GM18873 (cell line): ENCODE data around the gene CDKN3.
"Not testable (repeated sequence)": the region's sequence is repeated elsewhere in the genome, so short reads cannot be mapped to it uniquely, and the experiment has no call there.

Experiments used
- ATAC-seq: cut with Tn5 transposase; IDR thresholded peaks from one replicate; pipeline ENCODE4 v1.9.1; 2021; ENCODE audit warnings: mild to moderate bottlenecking, moderate library complexity, moderate number of reproducible peaks; ENCODE audit not compliant: unreplicated experiment, low FRiP score

The CDKN3 gene

DNA sequence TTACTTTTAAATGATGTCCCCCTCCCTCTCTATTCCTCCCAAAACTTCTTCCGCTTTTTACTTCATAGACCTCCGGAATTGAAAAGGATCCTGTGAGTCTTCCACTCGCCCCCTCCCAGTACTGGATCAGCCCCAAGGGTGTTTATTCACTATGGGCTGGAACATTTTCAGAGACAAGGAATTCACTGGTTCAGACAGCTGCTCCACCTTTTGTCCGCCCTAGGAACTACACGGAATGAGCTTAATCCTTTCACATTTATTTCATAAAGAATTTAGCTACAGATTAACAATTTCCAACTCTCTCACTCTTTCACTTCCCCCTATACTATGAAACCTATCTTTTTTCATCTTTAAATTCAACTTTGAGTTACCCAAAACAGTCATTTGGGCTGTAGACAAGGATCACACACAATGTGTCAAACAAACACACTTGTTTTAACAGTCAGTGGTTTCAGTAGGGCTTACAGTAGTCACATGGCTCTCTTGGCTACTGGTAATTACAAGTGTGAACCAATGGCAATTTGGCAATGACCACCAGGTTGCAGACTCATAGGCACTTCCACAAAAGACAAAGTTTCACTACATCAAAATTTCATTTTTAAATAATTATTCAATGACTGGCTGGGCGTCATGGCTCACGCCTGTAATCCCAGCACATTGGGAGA, 23.8 kb downstream of the CDKN3 start:
- ATAC-seq, result no peak

DNA sequence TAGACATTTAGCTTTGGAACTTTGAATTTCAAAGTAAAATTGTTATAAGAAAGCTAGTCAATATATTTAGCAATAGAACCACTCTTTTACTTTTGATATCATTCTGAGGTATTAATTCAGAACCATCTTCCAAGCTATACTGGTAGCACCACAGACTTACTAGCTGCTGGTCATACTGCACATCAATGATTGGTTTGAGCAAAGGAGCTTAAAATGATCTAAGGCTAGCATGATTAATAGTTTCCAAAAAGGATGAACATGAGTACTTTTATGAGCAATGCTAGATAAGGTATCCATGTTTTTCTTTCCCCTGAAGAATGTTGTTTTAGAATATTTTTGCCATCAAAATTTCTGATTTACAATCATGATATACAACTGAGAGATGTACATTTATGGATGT, 27.2 kb downstream of the CDKN3 start:
- no peak for ATAC-seq

DNA sequence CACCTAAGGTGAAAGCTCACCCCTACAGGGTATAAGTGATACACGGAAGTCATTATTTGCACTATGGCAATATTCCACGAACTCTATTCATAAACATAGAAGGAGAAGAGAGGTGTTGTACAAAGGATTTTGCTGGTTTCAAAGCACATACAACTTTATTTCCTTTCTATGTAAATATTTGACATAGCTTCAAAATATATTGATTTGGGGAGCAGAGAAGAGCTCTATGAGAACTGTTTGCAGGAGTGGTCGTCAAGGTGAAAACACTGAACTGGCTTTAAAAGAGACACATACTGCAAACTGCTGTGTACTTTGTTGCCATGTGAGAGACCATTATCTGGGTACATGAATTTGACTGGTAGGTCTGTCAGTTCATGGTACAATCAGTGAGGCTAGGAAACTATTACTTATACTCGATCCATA, 27.7 kb downstream of the CDKN3 start:
- no peak for ATAC-seq

DNA sequence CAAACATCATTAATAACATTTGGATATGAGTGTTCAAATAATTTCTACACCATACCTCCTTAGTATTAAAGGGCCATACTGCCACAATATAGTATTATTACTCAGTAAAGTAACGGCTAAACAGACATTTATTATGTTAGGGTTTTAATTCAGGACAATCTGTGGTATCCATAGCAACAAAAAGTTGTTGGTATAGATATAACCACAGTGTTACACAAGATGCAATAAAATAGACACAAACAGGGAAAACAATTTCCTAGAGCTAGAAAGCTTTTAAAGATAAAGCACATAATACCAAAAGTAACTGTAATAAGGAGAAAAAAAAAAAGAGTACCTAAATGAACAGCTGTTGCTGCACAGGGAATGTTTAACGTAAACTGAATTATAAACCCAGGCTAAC, 28.3 kb downstream of the CDKN3 start:
- ATAC-seq, result no peak

DNA sequence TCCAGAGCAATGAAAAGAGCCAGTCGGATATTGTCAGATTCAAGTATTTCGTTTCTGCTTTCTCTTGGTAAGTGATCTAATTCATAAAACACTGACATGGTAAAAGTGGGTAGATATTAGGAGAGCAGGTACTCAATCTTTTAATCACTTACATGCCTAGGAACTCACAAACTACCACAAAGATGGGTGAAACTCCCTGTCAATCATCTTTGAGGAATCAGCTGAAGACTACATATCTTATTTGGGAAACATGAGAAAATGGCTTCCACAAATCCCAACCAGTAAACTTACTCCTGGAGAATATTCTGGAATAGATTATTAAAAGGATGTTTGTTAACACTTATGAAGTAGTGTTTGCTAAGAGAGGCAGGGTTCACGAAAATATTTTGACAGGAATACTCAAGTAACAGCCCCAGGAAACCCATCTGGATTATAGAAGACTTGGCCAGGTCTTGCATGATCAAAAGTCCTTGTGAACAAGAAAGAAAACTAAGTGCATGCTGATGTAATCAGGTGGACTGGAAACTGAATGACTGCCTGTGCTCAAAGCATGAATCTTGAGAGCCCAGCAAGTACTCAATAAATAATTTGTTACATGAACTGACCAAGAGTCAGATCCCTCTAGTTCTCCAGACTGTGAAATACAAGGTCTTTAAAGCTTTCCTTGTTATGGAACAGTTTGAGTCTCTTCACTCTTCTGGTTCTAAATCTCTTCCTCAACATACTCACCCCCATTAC, 28.9 kb downstream of the CDKN3 start:
- no peak for ATAC-seq

DNA sequence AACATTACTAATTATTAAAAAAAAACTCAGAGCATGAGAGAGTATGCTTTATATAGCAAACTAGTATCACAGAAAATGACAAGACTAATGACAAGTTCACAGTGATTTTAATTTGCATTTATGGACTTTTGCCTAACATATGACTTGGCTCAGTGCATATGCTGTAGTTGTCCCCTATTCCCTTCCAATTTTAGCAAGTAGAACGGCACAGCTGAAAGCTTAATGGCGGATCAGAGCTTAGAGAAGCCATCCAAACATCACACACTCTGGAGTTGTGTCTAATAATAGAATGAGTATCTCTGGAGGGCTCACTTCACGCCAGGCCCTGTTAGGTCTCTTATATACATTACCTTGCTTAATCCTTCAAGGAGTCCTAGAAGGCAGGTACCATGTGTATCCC, 31.1 kb downstream of the CDKN3 start:
- no peak for ATAC-seq

DNA sequence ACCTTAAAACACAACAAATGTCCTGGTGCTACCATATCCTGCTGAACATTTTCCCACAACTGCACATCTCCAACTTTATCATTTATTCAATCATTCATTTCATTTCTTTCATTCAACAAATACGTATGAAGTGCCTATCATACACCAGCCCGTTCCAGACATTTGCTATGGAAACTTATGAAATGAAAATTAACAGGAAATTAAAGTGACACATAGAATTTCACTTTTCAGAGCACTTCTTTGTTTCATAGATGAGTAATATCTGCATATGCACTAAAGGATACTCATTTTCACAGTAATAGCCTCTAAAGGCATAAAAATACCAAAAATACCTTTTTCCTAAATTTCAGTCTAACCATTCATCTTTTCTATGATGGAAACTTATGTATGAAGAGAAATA, 31.7 kb downstream of the CDKN3 start:
- no peak for ATAC-seq

DNA sequence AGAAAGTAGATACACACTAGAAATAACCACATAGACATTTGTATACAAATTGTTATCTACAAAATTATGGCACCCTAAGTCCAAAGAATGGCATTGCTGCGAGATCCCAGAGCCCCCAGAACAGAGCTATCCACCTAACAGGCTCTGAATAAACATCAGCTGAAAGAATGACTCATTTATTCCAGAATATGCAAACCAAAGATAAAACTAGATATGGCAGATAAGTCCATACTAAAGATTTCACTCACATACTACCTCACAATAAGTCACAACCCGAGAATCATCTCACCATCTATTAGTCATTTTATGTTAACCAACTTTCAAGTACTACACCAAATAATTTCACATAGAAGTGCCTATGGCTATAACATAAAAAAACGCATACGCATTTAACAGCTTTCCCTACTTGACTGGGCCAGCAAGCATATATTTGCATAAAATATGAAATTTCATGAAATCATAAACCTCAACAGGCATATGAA, 38.7 kb downstream of the CDKN3 start:
- ATAC-seq, result no peak

DNA sequence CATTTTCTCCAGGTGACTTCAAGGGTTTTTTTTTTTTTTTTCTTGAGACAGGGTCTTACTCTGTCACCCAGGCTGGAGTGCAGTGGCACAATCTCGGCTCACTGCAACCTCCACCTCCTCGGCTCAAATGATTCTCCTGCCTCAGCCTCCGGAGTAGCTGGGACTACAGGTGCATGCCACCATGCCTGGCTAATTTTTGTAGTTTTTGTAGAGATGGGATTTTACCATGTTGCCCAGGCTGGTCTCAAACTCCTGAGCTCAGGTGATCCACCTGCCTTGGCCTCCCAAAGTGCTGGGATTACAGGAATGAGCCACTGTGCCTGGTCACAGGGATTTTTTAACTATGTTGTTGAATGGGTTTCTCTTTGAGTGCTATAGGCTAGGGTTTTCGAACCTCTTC, 41.1 kb downstream of the CDKN3 start:
- not testable (repeated sequence) for ATAC-seq

DNA sequence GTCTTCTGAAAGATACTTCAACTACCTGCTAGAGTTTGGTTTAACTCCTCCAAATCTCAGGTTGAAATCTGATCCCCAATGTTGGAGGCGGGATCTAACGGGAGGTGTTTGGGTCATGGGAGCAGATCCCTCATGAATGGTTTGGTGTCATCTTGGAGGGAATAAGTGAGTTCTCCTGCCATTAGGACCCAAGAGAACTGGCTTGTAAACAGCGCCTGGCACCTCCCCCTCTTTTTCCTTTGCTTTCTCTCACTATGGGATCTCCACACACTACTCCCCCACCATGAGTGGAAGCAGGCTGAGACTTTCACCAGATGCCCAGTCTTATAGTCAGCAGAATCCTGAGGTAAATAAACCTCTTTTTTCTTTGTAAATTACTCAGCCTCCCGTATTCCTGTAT, 41.9 kb downstream of the CDKN3 start:
- no peak for ATAC-seq

DNA sequence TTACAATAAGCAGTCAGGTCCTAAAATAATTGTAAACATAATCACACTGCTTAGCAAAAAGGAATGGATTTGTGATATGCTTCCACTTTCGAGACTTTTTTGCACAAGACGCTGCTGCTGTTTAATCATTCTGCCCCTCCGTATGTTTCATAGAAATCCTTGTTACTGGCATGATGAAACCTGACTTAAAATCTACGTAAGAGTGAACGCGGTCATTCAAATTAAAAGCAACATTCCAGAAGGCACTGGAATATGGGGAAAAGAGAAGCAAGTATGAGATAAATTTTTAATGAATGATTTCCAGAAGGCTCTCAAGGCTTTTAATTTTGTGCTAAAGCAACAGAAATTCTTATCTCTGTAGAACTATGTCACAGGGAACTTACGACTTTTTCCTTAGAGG, 43.2 kb downstream of the CDKN3 start:
- ATAC-seq, result no peak

DNA sequence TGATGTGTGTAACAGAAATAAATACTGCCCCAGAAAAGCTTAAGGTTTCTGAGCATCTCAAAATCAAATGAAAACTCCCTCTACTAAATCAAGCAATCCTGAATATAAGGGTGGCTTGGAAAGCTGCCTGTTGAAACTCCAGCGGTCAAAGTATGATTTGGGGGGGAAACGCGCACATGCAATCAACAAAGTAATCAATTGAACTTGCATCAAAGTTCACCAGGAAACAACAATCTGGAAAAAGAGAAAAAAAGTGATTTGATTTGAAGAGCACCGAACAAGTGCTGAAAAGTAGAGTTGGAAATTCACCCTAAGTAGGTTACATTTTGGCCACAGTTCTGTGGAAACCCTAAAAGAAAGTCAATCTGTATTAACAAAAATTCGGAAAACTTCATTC, 43.7 kb downstream of the CDKN3 start:
- no peak for ATAC-seq

DNA sequence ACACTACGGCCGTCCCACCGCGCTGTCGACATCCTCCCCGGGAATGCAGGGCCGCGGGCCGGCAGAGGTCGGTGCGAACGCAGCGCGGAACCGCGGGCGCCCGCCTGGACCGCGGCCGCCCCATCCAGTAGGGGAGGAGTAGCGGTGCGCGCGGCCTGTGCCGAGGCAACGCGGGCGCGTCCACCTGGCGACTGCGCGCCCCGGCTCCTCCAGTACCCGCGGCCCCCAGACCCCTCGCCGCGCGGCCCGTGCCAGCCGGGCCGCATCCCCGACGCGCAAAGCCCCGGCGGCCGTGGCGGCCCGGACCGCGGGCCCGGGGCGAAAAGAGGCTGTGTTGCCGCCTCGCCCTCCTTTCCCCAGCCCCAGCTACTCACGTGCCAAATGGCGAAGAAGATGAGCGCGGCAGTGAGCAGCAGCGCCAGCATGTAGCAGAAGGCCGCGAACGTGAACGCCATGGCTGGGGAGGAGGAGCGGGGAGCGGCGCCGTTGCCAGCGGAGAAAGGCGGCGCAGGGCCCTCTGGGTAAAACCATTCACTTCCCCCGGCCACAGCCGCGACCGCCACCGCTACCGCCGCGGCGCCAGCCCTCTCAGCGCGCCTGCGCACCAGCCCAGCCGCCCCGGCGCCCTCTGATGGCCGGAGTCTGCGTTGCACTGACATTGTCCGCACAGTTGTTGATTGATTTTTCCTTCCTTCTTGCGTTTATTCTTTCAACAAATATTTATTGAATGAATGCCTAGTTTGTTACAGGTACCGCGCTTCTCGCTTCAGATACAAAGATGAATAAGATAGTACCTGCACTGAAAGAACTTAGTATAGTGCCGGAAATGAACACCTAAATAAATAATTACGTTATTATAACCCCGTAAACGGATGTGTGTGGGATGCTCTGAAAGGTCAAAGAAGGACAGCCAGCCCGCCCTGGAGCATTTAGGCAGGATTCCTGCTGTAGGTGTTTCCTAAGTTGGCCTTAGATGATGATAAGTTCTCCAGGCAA, 44.4 kb downstream of the CDKN3 start, which contains the start of gene CNIH1:
Gene CNIH1 (minus strand): TSS at position 502 of the 996 bp plus-strand sequence. CDS start 47 bp downstream, at position 455.
- peak; percentile 83 for ATAC-seq

DNA sequence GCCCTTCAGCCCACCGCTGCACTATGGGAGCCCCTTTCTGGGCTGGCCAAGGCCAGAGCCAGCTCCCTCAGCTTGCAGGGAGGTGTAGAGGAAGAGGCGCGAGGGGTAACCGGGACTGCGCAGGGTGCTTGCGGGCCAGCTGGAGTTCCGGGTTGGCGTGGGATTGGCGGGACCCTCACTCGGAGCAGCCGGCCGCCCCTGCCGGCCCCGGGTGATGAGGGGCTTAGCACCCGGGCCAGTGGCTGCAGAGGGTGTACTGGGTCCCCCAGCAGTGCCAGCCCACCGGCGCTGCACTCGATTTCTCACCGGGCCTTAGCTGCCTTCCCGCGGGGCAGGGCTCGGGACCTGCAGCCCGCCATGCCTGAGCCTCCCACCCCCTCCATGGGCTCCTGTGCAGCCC, 46.2 kb downstream of the CDKN3 start:
- ATAC-seq, result not testable (repeated sequence)

DNA sequence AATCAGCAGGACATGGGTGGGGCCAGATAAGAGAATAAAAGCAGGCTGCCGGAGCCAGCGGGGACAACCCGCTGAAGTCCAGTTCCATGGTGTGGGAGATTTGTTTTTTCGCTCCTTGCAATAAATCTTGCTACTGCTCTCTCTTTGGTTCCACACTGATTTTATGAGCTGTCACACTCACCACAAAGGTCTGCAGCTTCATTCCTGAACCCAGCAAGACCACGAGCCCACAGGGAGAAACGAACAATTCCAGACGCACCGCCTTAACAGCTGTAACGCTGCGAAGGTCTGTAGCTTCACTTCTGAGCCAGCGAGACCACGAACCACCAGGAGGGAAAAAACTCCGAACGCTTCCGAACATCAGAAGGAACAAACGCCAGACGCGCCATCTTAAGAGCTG, 47.2 kb downstream of the CDKN3 start:
- ATAC-seq, result no peak

DNA sequence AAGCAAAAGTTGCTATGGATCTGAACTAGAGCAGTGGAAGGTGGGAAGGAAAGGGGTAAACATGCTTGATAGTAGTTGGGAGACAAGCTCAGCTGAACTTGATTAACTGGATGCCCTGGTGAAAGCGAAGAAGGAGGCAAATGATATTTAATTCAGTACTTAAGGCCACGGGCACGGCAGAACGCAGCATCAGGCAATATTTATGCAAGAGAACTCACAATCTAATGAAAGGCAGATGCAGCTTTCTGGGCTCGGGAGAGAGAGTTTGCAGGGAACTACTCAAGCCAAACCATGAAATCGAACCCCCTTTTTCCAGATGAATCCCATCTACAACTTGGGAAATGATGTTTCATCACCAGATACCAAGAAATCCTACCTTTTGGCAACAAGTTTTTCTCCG, 47.9 kb downstream of the CDKN3 start:
- no peak for ATAC-seq

DNA sequence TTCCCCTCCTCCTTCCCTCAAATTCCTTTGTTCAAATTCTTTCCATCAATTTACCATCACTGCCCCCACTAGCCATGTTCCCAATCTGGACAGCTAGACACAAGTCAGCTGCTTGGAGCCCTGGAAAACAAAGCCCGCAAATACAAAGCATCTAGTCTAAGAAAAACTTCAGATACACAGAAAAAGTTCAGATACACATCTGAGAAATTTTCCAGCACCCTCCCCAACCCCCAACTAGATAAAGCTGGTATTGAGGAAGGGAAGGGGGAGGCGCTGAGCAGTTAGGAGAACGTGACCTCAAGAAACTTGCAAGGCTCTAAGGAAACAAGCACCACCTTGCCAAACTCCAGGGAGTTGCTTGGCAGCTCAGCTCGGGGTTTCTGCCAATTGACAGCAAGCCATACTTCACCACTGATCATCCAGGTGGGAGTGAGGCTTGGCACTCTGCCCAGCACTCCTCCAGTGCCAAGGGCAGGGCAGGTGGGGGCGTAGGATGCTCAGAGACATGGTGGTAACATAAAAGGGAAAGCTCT, 49.4 kb downstream of the CDKN3 start:
- no peak for ATAC-seq

DNA sequence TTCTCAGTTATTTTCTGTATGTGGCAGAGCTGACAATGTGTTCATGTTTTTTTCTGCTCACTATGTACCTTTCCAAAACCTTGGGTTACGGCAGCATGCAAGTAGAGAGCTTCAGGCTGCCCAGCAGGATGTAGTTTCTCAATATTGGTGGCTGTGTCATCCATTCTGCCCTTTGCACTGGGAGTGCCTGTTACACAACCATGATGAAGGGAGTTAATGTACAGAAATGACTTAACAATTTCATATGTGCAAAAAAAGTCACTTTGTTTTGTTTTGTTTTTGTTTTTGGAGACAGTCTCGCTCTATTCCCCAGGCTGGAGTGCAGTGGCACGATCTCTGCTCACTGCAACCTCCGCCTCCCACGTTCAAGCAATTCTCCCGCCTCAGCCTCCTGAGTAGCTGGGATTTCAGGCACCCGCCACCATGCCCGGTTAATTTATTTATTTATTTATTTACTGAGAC, 50.5 kb downstream of the CDKN3 start:
- no peak for ATAC-seq

DNA sequence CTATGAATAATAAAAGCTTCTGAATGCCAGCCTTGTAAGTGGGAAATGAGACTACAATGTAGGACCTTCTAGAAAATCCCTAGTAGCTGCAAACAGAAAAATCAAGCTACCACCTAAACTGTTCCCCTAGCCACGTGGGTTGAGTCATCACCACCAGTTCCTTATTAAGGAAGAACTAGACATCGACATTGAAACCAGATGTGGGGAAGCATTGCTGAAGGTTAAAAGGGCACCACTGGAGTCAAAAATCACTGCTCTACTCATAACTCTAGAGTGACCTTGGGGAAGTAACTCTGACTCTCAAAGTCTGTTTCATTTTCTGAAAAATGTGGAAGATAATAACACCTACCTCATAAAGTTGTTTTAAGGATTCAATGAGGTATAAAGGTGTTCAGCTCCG, 53.7 kb downstream of the CDKN3 start:
- ATAC-seq, result peak; percentile 89

DNA sequence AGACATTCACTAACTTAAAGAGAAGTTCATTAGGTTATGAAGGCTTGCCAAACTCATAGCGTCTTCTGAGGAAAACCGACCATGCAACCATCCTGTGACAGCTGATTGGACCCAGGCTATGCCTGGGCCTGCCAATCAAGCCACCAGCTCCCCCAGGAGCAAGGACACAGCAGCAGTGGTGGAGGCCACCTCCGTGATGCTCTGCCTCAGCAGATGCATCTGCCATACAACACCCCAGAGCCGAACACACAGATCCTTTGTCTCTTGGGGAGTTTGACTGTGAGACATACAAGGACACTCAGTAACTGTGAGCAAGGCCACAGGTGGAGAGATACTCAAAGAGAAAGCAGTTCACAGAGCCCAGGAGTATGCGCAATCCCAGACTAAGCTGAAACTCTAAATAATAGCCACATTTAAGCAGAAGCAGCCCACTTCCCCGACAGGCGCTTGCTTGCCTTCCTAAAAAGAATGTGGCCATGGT, 54.4 kb downstream of the CDKN3 start:
- no peak for ATAC-seq
